ENCODE measurements around the gene DNMBP. TPM values are rescaled to one million over a fixed set of nuclear protein-coding genes. Genes with fewer than 3 reads are reported as not detected.

DNMBP gene
- total and polyA plus RNA-seq, 7 donors, result 15.0 to 21.6 (median 18.6) TPM

- H3K36me3 ChIP-seq, result no peaks in the 10 kb centered on the region
- H3K4me1 ChIP-seq, result peaks cover 0 to 73% (median 61%) of the 10 kb centered on the region in 4 donors
- no peak overlapping the region for H3K4me3 ChIP-seq
- no peak for TF ChIP-seq CTCF (IDR thresholded peaks at IDR 0.05)
- no peak for TF ChIP-seq EP300 (IDR thresholded peaks at IDR 0.05)
- TF ChIP-seq POLR2AphosphoS5 (IDR thresholded peaks at IDR 0.05), result peak in 1 of 4 donors; percentile 37
- no peak for TF ChIP-seq POLR2A (IDR thresholded peaks at IDR 0.05)
- intact Hi-C loops (cut with DNase I), result no loop called here
- H3K27me3 ChIP-seq, result no peaks in the 10 kb centered on the region
- DNase-seq, result no peak
- peak overlapping the region; percentile 61 to 83 (median 78) for H3K27ac ChIP-seq
- WGBS, 2 donors, result 56 to 62% methylated on average over 5 of the region's 5 CpGs
- no peaks in the 10 kb centered on the region for H3K9me3 ChIP-seq
Measured at GRCh38 chr10:99976886-99977665, 32.7 kb downstream of the DNMBP start.

- H3K36me3 ChIP-seq, result peaks cover 0 to 4% (median 0%) of the 10 kb centered on the region in 4 donors
- peak overlapping the region; percentile 61 to 83 (median 78) for H3K27ac ChIP-seq
- peaks cover 0 to 64% (median 53%) of the 10 kb centered on the region in 4 donors for H3K4me1 ChIP-seq
- no peaks in the 10 kb centered on the region for H3K9me3 ChIP-seq
- H3K27me3 ChIP-seq, result no peaks in the 10 kb centered on the region
- intact Hi-C loops (cut with DNase I), result no loop called here
- 26 to 51% methylated on average over 7 of the region's 7 CpGs for WGBS, 2 donors
- no peak for TF ChIP-seq EP300 (IDR thresholded peaks at IDR 0.05)
- TF ChIP-seq CTCF (IDR thresholded peaks at IDR 0.05), result no peak
- peak in 1 of 4 donors; percentile 33 for TF ChIP-seq POLR2AphosphoS5 (IDR thresholded peaks at IDR 0.05)
- TF ChIP-seq POLR2A (IDR thresholded peaks at IDR 0.05), result no peak
- no peak overlapping the region for H3K4me3 ChIP-seq
- DNase-seq, result no peak
Measured at GRCh38 chr10:99975942-99976809, 33.6 kb downstream of the DNMBP start.

- Histone ChIP-seq H3K4me1 (peaks cover 0 to 56% (median 51%) of the 10 kb centered on the region in 4 donors), H3K27ac (peak overlapping the region; percentile 61 to 83 (median 78)), H3K27me3 (no peaks in the 10 kb centered on the region), H3K9me3 (no peaks in the 10 kb centered on the region), H3K36me3 (peaks cover 0 to 14% (median 2%) of the 10 kb centered on the region in 4 donors), H3K4me3 (no peak overlapping the region)
- intact Hi-C loops (cut with DNase I), result no loop called here
- DNase-seq, result no peak
- TF ChIP-seq POLR2AphosphoS5 (IDR thresholded peaks at IDR 0.05) (no peak), POLR2A (IDR thresholded peaks at IDR 0.05) (no peak), EP300 (IDR thresholded peaks at IDR 0.05) (no peak), CTCF (IDR thresholded peaks at IDR 0.05) (no peak)
- WGBS, 2 donors, result 79 to 87% methylated on average over 8 of the region's 8 CpGs
Measured at GRCh38 chr10:99975106-99975829, 34.5 kb downstream of the DNMBP start.

- Histone ChIP-seq H3K4me1 (peaks cover 0 to 42% (median 33%) of the 10 kb centered on the region in 4 donors), H3K36me3 (peaks cover 2 to 33% (median 8%) of the 10 kb centered on the region in 4 donors), H3K27me3 (no peaks in the 10 kb centered on the region), H3K27ac (peak overlapping the region in 1 of 4 donors; percentile 5), H3K4me3 (no peak overlapping the region), H3K9me3 (no peaks in the 10 kb centered on the region)
- WGBS, 2 donors, result 95% methylated on average over 2 of the region's 2 CpGs
- intact Hi-C loops (cut with DNase I), result loop anchor here (5.0 kb wide), 1 partner anchor 74 kb away; no protein-coding TSS in a partner anchor
- TF ChIP-seq POLR2A (IDR thresholded peaks at IDR 0.05), result no peak
- peak in 1 of 4 experiments; percentile 20 for TF ChIP-seq CTCF (IDR thresholded peaks at IDR 0.05)
- no peak for DNase-seq
Measured at GRCh38 chr10:99973190-99973589, 36.6 kb downstream of the DNMBP start.

All from sigmoid colon (tissue), 7 donors.